GM21390 (cell line): Measurements from ENCODE around the gene SNORC.

ENCODE experiments used
- ATAC-seq: cut with Tn5 transposase; IDR thresholded peaks from one replicate; pipeline ENCODE4 v1.9.1; 2021; ENCODE audit not compliant: unreplicated experiment

SNORC gene

GRCh38 chr2:232925153-232925820 is 55.2 kb downstream of the SNORC start:
- no peak for ATAC-seq

GRCh38 chr2:232925821-232926156 is 55.7 kb downstream of the SNORC start:
- ATAC-seq, result no peak

DNA sequence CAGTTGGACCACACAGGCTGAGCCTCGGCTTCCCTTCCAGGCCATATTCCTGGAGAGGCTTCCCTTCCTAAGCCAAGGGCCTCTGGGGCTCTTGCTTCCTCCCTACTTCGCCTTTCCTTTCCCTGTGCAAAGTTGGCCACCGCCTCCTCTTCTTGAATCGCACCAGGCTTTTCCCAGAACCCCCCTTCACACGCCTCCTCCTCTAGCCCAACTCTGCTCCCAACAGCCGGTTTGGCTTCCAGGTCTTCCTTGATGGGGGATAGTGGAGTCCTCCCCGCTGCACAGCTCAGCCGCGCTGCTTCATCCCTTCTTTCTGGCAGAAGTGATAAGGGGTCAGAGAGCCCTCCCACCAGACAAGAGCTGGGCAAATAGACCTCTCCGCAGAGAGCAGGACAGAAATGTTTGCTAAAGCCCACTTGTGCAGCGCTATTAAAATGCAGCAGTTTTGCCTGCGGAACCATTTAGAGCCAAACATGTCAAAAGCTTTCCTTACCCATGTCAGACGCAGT is 56.4 kb downstream of the SNORC start:
- ATAC-seq, result no peak

DNA sequence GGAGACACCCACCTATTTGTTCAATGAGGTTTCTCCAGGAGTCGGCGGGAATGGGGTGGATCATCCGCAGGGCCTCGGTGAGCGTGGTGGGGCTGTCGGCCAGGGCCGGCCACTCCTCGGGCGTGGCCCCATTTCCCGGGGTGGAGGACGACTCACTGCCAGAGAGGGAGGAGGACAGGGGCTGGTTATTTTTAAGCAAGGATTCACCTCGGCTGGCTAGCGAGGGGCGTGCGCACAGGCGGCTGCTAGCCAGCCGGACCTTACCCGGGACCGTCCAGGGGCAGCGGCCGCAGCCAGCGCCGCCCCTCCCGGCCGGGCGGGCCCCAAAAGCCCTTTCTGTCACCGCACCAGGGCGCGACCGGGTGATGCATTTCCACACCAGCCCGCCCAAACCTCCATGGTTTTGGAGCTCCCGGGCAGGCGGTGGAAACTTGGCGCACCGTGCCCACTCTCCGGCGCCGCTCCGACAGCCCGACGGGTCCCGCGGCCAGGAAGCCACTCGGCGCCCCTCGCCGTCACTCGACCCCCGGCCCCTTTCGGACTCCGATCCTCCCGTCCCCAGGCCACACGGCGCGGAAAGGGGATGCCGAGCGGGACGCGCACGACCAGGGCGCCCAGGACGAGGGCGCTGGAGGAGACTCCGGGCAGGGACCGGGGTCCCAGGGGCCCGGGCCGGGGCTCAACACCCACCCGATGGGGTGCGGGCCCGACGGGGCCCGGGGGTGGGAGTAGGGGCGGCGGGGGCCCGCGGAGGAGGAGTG is 57.1 kb downstream of the SNORC start:
- no peak for ATAC-seq

DNA sequence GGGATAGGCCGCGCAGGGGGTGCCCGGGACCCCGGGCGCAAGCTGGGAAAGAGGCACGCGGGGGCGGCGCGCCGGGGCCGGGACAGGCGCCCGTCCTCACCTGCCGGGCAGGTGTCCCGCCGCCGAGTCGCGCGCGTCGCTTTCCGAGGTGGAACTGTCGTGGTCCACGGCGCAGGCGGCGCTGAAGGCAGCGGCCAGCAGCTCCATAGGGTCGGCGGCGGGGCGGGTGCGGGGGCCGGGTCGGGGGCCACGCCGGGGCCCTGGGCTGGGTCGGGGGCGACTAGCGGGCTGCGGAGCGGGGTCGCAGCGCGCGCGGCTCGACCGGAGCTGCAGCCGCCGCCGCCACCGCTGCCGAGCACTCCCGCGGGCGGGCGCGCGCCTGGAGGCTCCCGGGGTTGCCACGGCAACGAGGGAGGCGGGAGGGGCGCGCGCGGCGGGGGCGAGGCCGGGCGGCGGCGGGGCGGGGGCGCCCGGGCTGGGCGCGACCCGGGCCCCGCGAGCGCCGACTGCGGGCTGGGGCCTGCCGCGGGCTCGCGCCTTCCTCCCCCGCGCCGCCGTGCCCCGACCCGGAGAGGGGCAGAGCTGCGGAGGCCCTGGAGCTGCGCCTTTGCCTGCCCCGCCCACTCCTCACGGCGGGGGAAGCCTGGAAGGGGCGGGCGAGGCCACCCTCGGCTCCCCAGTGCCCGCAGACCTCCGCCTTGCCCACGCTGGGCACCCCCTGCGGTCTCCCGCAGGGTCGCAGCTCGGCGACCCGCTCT is 57.9 kb downstream of the SNORC start:
- ATAC-seq, result no peak
